Thyroid gland (tissue), 4 donors: ENCODE data around the gene GALNT9. TPM values are rescaled to one million over a fixed set of nuclear protein-coding genes. Genes with fewer than 3 reads are reported as not detected.

Experiments
- DNase-seq, 2 donors: peaks; one replicate each; pipeline ENCODE4 v3.0.0-alpha.2; 2019
- H3K27ac ChIP-seq, 3 donors: fragments of 200-600 bp; sonication (generic); 1 replicate in 2 of 3; 2 replicates in 1 of 3; pipeline ENCODE4 v1.5.1; 2016 to 2019; ENCODE audit warnings: mild to moderate bottlenecking in 1 of 3, moderate library complexity in 1 of 3
- H3K27me3 ChIP-seq: fragments of 200-600 bp; sonication (generic); one replicate; pipeline ENCODE4 v1.5.1; 2019
- H3K36me3 ChIP-seq, 2 donors: fragments of 200-600 bp; sonication (generic); one replicate each; pipeline ENCODE4 v1.5.1; 2016 to 2019
- H3K4me1 ChIP-seq, 2 donors: fragments of 200-600 bp; sonication (generic); one replicate each; pipeline ENCODE4 v1.5.1; 2017 to 2019
- H3K4me3 ChIP-seq, 3 donors: fragments of 200-600 bp; sonication (generic); replicated peaks in 1 of 3; 1 replicate in 2 of 3; 2 replicates in 1 of 3; pipeline ENCODE4 v1.5.1; 2016; ENCODE audit warnings: mild to moderate bottlenecking in 1 of 3
- H3K9me3 ChIP-seq: fragments of 200-600 bp; sonication (generic); one replicate; pipeline ENCODE4 v1.5.1; 2017
- POLR2A ChIP-seq, 2 donors: fragments of 450-650 bp; IDR thresholded peaks; one replicate each; pipeline ENCODE4 v1.6.1; 2017; ENCODE audit warnings: antibody characterized with exemption in 2 of 2, mild to moderate bottlenecking in 2 of 2, moderate library complexity in 1 of 2
- WGBS, 2 donors: methylation state at CpG; one replicate each; pipeline ENCODE4 v1.1.5; 2017; 5-methylcytosine and 5-hydroxymethylcytosine counted together
- intact Hi-C: fragments of 100-400 bp; cut with DNase I; formaldehyde crosslinking; loops from one replicate; pipeline ENCODE4 v1.15.1; 2023
- total RNA-seq, 4 donors: library from RNA; depleted of rRNA; stranded (reverse); fragments of >200 nt; gene quantifications; one replicate each; pipeline ENCODE4 v1.2.3, GENCODE V29; 2016
- TF ChIP-seq, protein P1 (sequence below), 6 experiments: fragments of 200-600 bp in 3 of 6; fragments of 450-650 bp in 3 of 6; sonication (generic) in 3 of 6; IDR thresholded peaks; one replicate each; pipeline ENCODE4 v1.5.1; 2016 to 2019; ENCODE audit warnings: antibody characterized with exemption in 6 of 6, mild to moderate bottlenecking in 2 of 6, inconsistent platforms in 1 of 6, moderate library complexity in 1 of 6

Gene GALNT9
- total RNA-seq, 4 donors from 2014 or later = 2.2 to 29.2 (median 15.9) TPM

DNA sequence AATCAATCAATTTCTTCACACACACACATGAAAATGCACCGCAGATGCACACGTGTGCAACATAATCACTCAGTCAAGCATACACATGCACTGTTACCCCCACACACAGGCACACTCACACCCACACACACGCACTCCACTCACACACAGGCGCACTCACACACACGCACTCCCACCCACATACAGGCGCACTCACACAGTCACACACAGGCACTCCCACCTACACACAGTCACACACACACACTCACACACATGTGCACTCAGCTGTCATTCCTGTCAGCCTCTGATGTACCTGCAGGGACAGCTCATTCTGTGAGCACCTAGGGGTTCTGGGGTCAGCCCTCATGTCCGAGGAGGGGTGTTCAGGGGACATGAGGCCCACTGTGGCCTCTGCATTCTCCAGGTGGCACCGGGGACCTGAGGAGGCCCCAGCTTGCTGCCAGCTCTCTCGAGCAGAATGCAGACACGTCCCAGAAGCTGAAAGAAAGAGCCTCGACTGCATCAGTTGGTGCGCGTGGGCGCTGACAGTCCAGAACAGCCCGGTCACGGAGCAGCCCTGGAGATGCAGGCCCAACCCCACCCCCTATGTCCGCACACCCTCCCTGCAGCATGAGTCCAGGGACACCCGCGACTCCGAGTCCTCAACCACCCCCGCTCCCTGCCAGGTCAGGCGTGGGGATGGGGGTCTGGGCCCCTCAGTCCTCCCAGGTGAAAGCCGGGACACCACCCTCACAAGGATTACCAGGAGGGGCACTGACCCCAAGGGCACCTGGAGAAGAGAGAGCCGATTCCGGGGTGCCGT lies 115.8 kb downstream of the GALNT9 start:
- TF ChIP-seq POLR2A (IDR thresholded peaks at IDR 0.05) = no peak
- TF ChIP-seq, protein P1, sequence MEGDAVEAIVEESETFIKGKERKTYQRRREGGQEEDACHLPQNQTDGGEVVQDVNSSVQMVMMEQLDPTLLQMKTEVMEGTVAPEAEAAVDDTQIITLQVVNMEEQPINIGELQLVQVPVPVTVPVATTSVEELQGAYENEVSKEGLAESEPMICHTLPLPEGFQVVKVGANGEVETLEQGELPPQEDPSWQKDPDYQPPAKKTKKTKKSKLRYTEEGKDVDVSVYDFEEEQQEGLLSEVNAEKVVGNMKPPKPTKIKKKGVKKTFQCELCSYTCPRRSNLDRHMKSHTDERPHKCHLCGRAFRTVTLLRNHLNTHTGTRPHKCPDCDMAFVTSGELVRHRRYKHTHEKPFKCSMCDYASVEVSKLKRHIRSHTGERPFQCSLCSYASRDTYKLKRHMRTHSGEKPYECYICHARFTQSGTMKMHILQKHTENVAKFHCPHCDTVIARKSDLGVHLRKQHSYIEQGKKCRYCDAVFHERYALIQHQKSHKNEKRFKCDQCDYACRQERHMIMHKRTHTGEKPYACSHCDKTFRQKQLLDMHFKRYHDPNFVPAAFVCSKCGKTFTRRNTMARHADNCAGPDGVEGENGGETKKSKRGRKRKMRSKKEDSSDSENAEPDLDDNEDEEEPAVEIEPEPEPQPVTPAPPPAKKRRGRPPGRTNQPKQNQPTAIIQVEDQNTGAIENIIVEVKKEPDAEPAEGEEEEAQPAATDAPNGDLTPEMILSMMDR (IDR thresholded peaks at IDR 0.05) = no peak
- intact Hi-C loops = no loop called here
- Histone ChIP-seq H3K9me3 (no peaks in the 10 kb centered on the region), H3K4me1 (no peaks in the 10 kb centered on the region), H3K27me3 (no peaks in the 10 kb centered on the region), H3K4me3 (no peak overlapping the region), H3K27ac (no peak overlapping the region), H3K36me3 (no peaks in the 10 kb centered on the region)
- DNase-seq = no peak
- WGBS, 2 donors = 79 to 89% methylated on average over 14 to 25 of the region's 26 CpGs

DNA sequence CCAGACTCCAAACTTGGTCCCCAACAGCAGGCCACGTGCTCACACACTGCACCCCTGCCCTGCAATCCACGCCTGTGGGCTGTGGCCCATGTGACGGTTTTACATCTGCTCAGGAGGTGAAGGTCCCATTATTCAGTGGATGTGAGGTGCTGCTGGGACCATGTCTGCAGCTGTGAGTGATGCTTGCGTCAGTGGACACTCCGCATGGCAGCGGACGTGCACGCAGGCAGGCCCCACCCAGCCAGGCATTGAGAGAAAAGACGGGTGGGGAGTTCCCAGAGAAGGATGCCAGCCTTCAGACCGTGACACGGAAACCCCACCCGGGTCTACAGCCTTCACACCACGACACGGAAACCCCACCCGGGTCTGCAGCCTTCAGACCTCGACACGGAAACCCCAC lies 117.6 kb downstream of the GALNT9 start:
- intact Hi-C loops = no loop called here
- TF ChIP-seq POLR2A (IDR thresholded peaks at IDR 0.05) = no peak
- Histone ChIP-seq H3K4me3 (no peak overlapping the region), H3K4me1 (peaks cover 0 to under 1% of the 10 kb centered on the region in 2 donors), H3K27me3 (no peaks in the 10 kb centered on the region), H3K9me3 (no peaks in the 10 kb centered on the region), H3K27ac (no peak overlapping the region), H3K36me3 (no peaks in the 10 kb centered on the region)
- WGBS, 2 donors = 88 to 96% methylated on average over 17 of the region's 17 CpGs
- no peak for DNase-seq

DNA sequence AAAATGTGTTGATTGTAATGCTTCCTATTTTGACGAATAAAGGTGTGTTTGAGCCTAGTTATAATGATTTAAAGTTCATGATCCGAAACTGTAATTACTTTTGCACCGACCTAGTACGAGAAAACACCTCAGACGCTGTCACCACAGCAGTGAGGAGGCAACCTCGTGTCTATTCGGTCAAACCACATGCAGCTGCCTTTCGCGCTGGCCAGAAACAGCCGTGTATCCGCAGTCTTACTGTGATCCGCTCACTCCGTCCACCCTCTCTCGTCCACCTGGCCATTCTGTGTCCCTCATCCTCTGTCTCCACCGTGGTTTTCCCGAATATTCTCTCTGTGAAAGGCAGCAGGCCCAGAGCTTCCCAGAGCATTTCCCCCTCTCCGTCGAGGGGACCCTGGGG lies 118.1 kb downstream of the GALNT9 start:
- TF ChIP-seq, protein P1 (IDR thresholded peaks at IDR 0.05) = no peak
- TF ChIP-seq POLR2A (IDR thresholded peaks at IDR 0.05) = no peak
- H3K27me3 ChIP-seq = no peaks in the 10 kb centered on the region
- no peak overlapping the region for H3K27ac ChIP-seq
- H3K4me3 ChIP-seq = no peak overlapping the region
- DNase-seq = no peak
- WGBS, 2 donors = 90 to 91% methylated on average over 18 of the region's 18 CpGs
- no peaks in the 10 kb centered on the region for H3K36me3 ChIP-seq
- no peaks in the 10 kb centered on the region for H3K9me3 ChIP-seq
- peaks cover 4 to 5% of the 10 kb centered on the region in 2 donors for H3K4me1 ChIP-seq
- intact Hi-C loops = no loop called here

DNA sequence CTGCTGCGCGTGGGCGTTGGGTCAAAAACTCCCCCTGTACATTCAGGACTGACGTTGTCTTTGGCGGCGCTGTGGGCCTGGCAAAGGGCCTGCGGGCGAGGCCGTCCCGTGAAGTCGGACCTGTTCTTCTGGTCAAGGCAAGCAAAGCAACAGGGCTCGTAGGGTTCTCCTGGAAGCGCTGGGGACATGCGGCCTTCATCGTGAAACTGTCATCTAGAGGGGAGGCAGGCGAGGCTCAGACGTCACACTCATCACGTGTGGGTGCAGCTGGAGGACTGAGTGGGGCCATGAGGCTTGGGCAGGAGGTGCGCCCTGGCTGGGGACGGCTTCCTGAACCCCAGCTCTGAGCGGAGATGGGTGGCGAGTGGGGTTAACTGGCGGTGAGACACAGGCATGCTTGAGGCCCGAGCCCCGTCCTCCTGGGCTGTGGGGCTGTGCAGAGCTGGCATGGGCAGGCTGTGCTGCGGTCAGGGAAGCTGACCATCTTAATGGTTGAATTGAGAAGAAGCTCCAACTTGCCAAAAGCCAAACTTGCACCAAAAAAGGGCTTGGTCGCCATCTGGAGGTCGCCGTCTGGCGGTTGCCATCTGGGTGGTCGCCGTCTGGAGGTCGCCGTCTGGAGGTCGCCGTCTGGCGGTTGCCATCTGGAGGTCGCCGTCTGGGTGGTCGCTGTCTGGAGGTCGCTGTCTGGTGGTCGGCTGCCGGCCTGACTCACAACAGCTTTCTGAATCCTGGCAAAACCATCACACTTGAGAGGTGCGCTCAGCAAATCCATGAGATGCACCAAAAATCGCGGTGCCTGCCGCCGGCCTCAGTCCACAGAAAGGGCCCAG lies 119.0 kb downstream of the GALNT9 start:
- 86% methylated on average over 32 to 34 of the region's 48 CpGs for WGBS, 2 donors
- peaks cover 5 to 14% of the 10 kb centered on the region in 2 donors for H3K4me1 ChIP-seq
- intact Hi-C loops = no loop called here
- H3K9me3 ChIP-seq = no peaks in the 10 kb centered on the region
- TF ChIP-seq, protein P1 (IDR thresholded peaks at IDR 0.05) = no peak
- no peak for TF ChIP-seq POLR2A (IDR thresholded peaks at IDR 0.05)
- H3K36me3 ChIP-seq = no peaks in the 10 kb centered on the region
- no peak overlapping the region for H3K27ac ChIP-seq
- no peak for DNase-seq
- H3K27me3 ChIP-seq = no peaks in the 10 kb centered on the region
- H3K4me3 ChIP-seq = no peak overlapping the region

DNA sequence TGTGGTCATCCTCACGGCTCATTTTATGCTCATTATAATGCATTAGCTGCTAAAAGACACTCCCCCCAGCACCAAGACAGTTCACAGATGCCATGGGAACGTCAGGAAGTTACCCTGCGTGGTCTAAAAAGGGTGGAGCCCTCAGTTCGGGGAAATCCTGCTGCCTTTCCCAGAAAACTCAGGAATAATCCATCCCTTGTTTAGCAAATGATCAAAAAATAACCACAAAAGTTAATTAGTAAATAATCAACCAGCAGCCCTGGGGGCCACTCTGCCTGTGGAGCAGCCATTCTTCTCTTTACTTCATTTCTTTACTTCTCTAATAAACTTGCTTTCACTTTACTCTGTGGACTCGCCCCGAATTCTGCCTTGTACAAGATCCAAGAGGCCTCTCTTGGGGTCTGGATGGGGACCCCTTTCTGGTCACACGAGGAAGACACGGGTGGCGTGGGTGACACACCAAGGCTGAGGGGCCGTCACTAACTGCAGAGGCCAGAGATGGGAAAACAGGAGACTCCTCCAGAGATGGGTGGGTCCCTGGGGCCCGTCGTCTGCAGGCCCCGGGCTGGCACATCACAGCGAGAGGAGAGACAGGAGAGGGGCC lies 119.7 kb downstream of the GALNT9 start:
- no peaks in the 10 kb centered on the region for H3K36me3 ChIP-seq
- TF ChIP-seq, protein P1 (IDR thresholded peaks at IDR 0.05) = no peak
- no peak for TF ChIP-seq POLR2A (IDR thresholded peaks at IDR 0.05)
- no peaks in the 10 kb centered on the region for H3K27me3 ChIP-seq
- WGBS, 2 donors = 74 to 80% methylated on average over 14 of the region's 14 CpGs
- H3K4me3 ChIP-seq = no peak overlapping the region
- DNase-seq = no peak
- H3K27ac ChIP-seq = no peak overlapping the region
- peaks cover 10 to 18% of the 10 kb centered on the region in 2 donors for H3K4me1 ChIP-seq
- intact Hi-C loops = no loop called here
- H3K9me3 ChIP-seq = no peaks in the 10 kb centered on the region
